ENCODE results near the gene EIF4E1B.

Gene EIF4E1B

DNA sequence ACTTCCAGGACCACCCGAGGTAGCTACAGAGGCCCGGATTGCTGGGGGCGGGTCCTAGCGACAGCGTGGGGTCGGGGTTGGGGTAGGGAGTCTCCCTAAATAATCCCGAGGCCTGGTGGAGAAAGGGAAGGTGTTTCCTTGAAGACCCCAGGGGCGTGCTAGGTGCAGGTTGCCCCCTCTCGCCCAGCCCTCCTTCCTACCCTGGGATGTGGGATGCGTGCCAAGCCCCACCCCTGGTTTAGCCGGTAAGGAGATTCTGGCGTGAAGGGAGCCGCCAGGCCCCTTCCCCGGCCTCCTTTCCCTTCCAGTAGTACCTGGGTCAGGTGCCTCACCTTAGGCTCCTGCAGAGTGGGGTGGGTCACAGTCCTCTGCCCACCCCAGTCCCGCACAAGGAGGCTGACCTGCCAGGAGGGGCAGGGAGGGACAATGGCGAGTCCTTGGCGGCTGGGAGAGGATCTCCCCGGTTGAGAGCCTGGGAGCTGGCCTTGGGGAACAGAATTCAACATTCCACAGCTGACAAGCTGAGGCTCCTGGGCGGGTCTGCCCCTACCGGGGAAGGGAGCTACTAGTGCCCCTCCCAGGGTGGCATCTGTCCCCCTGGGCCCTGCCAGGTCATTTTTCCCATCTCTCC is 17.5 kb downstream of the EIF4E1B start:
- DNase-seq: no peak

DNA sequence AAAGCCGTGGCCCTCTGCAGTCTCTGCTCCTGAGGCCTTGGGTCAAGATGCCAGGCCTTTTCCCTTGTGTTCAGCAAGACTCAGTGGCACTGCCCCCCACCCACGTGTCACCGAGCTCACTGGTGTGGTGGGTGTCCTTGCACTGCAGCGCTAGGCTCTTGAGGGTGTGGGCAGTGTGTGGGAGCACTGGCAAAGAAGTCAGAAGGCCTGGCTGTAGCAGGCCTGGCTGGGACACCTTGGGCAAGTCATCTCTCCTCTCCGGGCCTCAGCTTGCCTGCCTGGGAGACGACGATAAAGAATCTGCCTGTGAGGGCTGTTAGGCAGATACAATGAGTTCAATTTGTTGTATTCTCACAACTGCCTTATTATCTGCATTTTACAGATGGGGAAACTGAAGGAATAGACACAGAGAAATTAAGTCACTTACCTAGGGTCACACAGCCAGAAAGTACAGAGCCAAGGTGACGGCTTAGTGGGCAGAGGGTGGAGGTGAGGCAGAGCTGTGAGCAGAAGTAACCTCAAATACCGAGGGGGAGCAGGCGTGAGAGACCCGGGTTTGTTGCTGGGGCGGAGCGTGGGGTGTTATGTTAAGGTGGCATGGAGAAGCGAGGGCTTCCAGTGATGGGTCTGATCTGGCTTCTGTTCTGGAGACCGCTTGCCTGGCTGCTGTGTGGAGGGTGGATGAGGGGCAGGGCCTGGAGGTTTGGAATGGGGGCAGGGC is 18.2 kb downstream of the EIF4E1B start:
- DNase-seq: no peak

DNA sequence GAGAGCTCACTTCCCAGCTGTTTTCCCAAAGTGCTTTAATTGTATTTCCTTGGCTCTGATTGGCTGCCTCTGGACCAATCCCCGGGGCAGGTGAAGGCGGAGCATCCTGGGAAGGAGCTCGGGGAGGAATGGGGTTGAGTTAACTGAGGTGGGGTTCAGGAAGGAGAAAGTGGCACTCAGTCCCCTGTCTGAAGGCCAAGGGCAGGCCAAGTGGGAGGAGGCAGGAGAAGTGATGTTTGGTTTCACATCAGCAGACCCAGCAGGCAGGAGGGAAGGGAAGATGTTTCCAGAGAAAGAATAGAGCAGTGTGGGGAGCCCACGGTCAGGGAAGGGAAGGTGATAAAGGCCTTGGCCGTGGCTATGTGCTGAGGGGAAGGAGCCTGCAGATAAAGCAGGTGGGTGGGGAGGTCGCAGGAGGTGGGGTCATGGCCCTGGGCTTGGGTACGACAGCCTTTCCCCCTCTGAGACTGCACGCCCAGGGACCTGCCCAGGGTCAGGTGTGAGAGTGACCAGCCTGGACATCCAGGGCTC is 19.9 kb downstream of the EIF4E1B start:
- no peak for DNase-seq

DNA sequence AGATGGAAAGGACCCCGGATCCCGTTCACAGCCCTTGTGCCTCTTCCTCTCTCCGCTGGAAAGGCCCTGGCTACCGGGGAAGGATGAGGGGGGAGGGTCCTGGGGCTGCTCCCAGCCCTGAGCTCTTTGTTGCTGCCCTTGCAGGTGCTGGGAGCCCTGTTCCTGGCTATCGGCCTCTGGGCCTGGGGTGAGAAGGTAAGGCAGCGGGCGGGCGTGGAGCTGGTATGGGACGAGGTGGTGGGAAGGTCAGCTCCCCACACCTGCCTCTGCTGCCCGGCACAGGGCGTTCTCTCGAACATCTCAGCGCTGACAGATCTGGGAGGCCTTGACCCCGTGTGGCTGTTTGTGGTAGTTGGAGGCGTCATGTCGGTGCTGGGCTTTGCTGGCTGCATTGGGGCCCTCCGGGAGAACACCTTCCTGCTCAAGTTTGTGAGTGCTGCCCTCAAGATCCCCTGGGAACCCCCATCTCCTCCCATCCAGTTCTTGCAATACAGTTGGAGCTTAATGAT is 21.1 kb downstream of the EIF4E1B start:
- DNase-seq: no peak

DNA sequence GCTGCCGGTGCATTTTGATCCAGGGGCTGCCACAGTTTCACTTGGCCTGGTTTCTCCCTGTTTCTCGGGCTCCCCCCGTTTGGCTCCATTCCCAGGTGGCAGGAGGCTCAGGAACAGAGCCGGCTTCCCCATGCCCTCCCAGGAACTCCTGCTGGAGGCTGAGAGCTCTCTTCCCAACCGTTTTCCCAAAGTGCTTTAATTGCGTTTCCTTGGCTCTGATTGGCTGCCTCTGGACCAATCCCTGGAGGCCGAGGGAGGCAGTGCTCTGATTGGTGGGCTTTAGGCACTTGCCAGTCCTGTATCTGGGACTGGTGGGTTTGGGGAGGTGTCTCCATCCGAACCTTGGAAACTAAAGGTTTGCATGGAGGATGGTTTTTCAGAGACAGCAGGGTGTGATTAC is 21.7 kb downstream of the EIF4E1B start:
- DNase-seq: peak; percentile 23 to 75

DNA sequence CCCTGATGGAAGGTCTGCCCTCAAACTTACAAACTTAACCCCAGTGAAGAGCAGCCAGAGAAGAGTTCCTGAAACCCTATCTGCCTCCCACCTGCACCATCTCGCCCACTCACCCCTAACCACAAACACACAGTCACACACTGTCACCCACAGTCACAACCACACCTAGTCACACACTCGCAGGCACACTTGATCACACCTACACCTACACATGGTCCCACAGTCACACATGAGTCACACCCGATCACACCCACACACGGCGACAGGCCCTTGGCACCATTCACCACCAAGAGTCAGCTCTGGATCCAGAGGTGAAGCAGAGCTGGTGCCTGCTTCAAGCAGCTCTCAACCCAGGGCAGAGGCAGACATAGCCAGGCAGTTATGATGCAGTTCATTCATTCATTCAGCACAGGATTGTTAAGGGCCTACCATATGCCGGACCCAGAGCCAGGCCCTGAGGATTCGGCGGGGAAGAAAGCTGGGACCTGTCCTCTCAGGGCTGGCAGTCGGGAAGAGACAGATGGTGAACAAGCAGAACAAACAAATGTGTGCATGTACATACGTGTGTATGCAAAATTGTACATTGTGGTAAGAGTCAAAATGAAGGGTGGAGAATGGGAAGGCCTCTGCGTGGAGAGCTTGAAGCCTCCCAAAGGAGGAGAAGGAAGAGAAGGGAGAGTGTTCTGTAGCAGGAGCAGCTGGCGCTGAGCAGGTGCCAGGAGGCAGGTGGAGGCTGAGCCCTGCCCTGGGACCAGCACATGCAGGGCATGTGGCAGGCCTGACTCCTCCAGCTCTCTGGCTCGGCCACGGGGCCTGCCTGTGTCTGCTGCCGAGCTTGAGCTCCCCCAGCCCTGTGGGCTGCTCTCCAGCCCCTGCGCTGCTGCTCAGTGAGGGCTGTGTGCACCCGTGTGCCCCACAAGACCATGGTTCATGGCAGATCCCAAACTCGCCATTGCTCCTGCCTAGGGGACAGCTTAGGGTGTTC is 23.2 kb downstream of the EIF4E1B start:
- peak in 1 of 2 experiments; percentile 20 for DNase-seq

DNA sequence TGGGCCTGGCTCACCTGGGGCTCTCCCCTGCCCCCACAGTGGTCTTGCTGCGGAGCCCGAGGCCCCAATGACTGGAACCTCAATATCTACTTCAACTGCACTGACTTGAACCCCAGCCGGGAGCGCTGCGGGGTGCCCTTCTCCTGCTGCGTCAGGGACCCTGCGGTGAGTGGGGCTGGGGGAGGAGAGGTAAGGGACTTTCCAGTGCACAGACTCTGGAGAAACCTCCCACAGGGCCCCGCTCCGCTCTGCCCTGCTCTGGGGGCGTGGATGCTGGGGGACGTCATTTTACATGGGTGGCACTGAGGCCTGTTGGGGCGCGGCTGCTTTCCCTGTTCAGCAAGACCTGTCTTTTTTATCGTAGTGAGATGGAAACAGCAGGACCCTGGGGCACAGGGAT is 24.4 kb downstream of the EIF4E1B start:
- DNase-seq: no peak

DNA sequence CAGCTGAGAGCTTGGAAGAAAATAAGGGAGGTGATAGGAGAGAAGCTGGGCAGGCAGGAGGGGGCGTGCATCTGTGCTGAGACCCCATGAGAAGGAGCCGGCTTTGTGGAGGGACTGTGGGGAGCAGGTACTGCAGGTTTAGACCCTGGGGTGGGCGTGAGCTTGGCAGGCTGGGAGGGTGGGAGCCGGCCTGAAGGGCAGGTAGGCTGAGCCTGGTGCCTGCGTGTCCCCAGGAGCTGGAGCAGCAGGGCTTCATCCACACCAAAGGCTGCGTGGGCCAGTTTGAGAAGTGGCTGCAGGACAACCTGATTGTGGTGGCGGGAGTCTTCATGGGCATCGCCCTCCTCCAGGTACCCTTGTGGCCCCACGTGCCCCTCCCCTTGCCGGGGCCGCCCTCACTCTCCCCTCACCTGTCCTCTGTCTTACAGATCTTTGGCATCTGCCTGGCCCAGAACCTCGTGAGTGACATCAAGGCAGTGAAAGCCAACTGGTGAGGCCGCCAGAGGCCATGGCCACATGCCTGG is 26.1 kb downstream of the EIF4E1B start:
- DNase-seq: no peak

DNA sequence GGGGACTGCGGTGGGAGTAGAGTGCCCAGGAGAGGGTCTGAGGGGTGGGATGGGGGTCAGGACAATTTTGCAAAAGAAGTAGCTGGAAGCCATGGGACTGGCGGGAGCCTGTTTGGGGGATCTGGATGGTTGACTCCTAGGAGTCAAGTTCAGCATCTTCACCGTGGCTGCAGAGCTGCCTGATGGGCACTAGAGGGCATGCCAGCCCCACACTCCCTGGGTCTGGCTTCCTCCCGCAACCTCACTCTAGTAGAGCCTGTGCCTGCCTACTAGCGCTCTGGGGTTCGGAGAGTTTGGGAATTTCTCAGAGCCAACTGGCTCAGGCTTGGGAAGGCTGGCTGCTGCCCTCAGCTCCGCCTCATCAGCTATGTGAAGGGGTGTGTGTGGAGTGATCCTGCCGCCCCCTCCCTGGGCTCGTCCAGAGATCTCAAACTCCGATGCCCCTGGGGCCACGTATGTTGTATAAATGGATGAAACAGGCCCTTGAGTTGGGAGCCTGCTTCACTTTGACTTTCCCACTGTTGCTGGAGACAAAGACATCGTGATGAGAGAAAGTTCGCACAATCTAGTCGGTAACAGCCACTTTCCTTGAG is 27.6 kb downstream of the EIF4E1B start:
- DNase-seq: peak; percentile 44 to 71

DNA sequence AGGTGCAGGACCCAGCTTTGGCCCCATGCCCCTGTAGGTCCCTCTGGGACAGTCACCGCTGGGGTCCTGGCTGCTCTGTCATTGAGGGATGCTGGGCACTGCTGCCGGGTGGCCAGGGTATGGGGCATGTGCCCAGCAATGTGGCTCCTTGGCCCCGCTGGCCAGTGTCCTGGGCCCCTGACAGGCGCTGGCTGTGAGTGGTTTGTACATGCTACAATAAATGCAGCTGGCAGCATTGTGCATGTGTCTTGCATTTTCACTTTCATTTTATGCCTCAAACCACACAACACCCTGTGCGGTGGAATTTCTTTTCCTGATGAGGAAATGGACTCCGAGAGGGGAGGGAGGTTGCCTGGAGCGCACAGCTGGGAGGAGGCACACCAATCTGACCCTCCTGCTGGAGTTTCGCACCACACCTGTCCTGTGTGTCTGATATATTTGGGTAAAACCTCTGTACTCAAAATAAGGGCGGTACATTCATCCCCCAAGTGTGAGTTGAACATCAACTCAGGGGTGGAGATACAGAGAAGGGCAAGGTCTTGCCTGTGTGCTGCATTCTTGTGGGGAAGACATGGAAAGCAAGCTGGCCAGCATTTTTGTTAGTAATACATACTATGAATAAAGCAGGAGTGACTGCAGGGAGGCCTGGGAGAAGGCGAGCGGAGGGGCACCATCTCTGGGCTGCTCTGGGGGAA is 28.5 kb downstream of the EIF4E1B start:
- no peak for DNase-seq

DNA sequence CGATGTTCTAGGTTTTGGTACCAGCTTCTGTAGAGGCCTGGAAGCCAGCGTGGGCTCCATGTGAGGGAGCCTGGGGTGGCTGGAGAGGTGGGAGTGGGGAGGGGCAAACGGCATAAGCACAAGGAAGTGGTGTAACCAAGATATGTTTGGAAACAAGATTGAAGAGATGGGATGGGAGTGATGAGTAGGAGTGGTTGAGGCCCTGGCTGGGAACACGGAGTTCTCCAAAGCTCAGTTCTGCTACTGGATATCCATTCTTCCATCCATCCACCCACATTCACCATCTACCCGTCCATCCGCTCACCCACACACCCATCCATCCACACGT is 29.0 kb downstream of the EIF4E1B start:
- no peak for DNase-seq

DNA sequence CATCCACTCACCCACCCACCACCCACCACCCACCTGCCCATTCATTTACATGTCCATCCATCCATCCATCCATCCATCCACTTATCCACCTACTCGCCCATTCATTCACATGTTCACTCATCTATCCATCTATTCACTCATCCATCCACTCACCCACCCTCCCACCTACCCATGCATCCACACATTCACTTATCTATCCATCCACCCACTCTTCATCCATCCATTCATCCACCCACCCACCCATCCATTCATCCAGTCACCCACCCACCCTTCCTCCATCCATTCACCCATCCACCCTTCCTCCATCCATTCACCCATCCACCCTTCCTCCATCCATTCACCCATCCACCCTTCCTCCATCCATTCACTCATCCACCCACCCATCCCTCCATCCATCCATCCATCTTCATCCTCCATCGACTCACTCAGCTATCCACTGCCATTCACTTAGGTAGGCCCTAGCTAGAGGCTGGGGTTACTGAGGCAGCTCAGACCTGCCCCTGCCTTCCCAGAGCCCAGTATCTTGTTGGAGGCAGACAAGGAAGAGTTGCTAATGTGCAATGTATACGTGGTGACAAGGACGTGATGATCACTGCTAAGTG is 29.5 kb downstream of the EIF4E1B start:
- no peak for DNase-seq

DNA sequence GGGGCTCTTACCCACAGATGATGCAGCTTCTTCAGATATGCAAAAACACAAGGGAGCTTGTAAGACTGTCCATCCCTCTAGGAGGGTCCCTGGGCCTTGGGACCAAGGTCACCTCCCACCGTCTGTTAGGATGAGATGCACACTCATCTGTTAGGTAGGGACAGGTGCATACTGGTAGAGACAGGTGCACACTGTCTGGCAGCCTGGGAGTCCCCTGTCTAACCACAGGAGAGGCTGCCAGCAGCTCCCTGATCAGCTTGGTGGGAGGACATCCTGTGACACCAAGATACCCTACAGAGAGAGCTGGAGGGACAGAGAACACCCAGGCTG is 30.0 kb downstream of the EIF4E1B start:
- DNase-seq: no peak

DNA sequence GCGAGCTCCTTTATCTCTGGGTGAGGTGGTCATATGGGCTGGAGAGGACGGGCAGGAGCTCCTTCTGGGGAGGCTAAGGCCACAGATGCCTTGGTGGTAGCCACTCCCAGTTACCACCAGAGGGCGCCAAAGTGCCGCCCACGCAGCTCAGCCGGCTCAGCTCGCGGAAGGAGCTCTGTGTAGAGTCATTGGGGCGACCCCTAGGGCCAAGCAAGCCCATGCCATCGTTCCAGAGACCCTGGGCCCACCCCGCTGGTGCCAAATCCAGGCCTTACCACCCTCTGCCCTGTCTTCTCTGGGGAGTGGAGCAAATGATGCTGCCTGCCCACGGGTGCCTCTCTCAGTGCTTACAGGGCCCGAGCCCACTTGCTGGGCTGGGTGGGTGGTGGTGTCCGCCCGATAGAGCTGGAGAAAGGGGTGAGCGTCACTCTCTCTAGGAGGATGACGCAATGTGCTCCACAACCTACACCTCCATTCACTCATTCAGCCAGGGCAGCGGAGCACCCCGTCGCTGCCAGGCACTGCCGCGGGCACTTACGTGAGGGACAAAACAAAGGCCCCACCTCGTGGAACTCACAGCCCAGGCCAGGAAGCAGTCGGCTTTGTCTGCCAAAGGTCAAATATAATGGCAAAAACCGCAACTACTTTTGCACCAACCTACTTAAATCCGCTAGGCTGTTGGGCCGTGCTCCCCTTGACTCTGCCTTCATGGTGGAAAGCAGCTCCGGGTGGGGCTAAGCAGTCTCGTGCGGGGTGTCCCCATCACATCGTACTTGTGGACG is 30.6 kb downstream of the EIF4E1B start:
- peak in 1 of 2 experiments; percentile 52 for DNase-seq

DNA sequence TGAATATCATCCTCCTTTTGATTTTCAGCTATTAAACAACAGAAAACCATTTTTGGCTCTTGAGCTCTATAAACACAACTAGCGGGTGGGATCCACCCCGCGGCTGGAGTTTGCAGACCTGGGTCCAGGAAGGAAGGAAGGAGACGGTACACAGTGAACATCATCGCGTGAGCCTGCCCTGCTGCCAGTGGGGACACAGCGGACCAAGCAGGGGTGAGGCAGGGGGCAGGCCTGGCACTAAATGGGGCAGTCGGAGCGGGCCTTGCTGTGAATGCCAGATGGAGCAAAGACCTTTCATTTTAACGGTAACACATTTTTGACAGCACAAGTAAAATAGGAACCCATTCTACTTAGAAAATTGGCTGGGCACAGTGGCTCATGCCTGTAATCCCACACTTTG is 31.2 kb downstream of the EIF4E1B start:
- DNase-seq: no peak

DNA sequence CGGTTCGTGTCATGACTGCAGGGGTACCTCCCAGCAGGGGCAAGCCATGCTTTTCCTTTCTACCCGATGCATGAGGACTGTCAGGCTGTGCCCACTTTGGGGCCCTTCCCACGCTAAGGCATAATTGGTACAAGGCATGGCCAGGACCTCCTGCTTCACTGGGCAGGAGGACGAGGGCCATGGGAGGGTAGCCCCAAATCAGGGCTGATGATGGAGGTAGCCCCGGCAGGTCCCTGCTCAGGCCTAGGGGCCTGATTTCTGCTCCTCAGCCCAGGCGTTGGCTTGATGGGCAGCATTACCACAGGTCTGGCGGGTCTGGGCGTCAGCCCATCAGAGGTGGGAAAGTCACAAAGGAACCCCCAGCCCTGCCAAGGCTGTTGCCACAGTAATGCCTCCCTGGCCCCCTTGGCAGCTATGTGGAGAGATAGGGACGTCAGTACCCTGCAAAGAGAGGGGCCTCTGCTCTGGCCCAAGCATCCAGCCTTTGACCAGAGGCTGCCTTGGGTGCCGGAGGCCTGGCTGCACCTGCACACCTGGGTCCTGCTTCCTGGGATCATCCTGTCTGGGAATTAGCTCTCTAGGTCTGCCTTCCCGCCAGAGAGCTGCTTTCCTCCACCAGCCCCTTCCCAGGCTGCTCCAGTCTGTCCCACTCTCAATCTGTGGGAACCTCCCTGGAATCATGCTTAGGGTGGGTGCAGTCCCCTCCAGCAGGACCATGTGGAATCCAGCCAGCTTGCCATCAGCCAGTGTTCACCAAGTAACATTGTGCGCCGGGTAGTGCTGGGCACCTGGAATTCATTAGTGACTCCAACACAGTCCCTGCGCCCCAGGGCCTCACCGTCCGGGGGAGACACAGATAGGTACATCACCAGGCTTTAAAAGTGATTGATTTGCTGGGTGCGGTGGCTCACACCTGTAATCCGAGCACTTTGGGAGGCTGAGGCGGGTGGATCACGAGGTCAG is 32.2 kb downstream of the EIF4E1B start:
- DNase-seq: no peak

DNA sequence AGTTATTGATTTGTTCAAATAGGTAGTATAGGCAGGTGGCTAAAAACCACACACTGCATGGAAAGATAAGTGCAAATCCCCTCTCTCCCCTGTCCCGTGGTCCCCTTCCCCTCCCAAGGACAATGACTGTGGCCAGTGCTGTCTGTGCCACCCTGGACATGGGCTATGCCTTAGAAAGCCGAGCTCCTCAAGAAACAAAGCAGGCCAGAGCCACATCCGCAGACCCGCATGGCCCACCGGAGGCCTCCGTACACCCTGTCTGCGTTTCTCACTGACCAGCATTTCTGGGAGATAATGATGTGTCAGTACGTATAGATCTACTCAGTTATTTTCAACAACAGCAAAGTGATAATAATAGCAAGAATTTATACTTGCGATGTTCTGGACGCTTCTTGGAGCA is 33.1 kb downstream of the EIF4E1B start:
- no peak for DNase-seq

DNA sequence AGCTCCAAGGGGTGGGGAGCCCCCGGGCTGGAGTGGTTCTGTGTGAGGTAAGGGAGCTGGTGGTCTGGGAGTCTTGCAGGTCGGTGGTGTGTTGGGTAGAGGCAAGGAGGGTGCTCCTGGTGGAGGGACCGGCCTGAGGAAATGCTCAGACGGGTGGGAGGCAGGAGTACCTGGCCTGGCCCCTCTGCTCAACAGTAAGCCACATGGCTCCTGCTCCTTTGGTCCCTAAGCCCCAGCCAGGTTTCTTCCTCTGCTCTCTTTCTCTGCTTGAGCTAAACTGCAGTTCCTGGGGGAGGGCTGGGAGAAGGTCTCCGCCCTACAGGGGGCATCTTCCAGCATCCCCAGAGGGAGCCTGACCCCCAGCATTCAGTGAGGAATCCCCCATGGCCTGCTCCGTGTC is 34.0 kb downstream of the EIF4E1B start:
- DNase-seq: no peak

DNA sequence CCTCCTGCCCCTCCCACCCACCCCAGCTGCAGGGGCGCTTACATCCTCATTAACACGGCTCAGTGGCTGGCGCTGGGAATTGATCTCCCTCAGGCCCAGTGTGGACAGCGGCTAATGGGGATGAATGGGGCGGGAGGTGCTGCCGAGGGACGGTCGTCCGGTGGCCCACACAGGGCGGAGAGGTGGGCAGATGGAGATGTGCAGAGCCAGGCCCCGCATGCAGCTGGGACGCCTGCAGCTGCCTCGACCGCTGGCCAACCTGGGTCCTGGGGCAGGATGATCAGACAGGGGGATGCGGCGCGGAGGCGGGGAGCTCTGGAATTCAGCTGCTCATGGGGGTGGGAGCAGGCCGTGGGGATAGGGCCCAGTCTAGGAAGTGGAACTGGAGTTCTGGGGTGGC is 34.4 kb downstream of the EIF4E1B start:
- no peak for DNase-seq

DNA sequence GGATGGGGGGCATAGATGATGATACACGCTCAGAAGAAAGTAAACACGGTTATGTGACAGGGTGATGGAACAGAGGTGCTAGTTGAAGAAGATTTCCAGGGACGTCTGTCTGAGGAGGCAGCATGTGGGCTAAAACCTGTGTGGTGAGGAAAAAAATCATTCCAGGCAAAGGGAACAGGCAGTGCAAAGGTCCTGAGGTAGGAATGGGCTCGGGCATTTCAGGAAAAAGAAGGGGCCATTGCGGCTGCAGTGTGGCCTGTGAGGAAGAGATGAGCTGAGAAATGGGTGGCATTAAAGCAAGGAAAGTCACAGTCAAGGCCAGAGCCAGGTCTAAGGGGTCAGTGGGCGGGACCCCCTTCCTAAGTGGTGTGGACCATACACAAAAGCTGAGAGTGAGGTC is 35.0 kb downstream of the EIF4E1B start:
- no peak for DNase-seq
